ENCODE data around the gene CLEC1B.

- TF ChIP-seq CTCF (IDR thresholded peaks at IDR 0.05): no peak
- TF ChIP-seq ZFX (IDR thresholded peaks at IDR 0.05; ENCODE audit: borderline replicate concordance): no peak
Measured at GRCh38 chr12:9943240-9943639, 55.7 kb downstream of the CLEC1B start.
